ENCODE data around the gene MAD1L1.

MAD1L1 gene

DNA sequence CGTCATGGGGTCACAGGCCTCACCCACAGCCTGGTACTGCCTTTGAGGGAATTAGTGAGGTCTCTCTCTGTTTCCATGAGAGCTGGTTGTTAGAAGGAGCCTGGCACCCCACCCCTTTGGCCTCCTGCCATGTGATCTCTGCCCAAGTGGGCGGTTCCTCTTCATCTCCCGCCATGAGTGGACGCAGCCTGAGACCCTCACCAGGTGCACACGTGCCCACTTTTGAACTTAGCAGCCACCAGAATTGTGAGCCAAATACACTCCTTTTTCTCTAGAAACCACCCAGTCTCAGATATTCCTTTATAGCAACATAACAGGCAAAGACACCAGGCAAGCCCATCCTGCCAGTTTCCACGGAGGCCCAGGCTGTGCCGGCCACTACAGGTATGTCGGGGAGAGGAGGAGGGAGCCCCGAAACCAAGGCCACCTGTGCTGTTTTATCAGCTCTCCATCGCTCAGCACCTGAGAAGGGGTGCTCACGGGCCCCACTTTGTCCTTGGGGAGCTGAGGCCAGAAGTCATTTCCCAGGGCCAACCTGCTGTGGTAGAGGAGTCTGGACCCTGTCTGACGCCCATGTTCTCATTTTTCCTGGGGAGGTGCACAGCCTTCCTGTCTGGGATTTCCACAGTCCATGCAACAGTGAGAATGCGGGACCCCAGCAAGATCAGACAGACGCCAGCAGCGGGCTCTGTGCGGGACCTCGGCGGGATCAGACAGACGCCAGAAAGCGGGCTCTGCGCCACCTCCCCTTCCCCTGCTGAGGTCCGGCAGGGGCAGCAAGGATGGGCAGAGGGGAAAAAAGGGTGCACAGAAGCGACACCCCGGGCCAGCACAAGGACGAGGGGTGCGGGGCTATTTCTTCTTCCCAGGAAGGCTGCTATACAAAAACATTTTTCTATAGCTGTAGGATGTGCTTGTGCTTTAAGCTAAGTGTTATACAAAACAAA lies 342.2 kb downstream of the MAD1L1 start:
- Histone ChIP-seq H3K4me3 (ENCODE audit: low read depth in 1 of 2, low read length in 2 of 2) (no peak overlapping the region), H3K27me3 (ENCODE audit: control insufficient read depth in 1 of 2, insufficient read depth in 2 of 2, low read length in 2 of 2) (no peaks in the 10 kb centered on the region), H3K36me3 (ENCODE audit: insufficient read depth, low read length) (peaks cover 4% of the 10 kb centered on the region), H3K9ac (ENCODE audit: low read length) (no peak overlapping the region), H3K27ac (ENCODE audit: low read depth, low read length) (no peak overlapping the region), H3K9me3 (ENCODE audit: low read length) (no peaks in the 10 kb centered on the region), H3K4me1 (ENCODE audit: insufficient read depth, low read length) (no peaks in the 10 kb centered on the region)

DNA sequence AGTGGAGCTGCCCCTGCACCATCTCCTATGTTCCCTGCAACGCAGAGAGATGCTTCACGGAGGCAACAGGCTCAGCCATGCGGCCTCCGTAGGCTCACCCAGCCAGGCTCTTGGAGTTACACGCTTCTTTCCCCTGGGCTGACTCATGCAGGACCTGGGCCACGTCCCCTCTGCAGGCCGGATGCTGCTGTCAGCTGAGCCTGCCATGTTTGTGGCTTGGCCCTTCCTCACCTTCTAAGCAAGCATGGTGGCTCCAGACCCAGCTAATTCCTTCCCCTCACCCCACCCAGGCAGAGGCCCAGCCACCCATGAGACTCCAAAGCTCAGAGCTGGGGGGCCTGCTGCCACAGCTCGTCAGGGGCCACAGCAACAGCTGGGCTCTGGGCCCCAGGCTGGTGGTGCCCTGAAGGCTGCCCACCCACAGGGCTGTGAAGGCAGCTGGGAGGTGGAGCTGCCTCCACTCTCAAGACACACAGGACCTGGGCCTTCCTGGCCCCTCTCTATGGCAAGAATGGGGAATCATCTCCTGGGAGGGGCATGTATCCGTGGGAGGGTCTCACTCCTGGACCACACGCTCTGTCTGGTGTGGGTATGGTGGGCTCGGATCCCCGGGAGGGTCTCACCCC lies 343.1 kb downstream of the MAD1L1 start:
- Histone ChIP-seq H3K9ac (ENCODE audit: low read length) (no peak overlapping the region), H3K9me3 (ENCODE audit: low read length) (no peaks in the 10 kb centered on the region), H3K27me3 (ENCODE audit: control insufficient read depth in 1 of 2, insufficient read depth in 2 of 2, low read length in 2 of 2) (no peaks in the 10 kb centered on the region), H3K27ac (ENCODE audit: low read depth, low read length) (no peak overlapping the region), H3K36me3 (ENCODE audit: insufficient read depth, low read length) (peaks cover 4% of the 10 kb centered on the region), H3K4me1 (ENCODE audit: insufficient read depth, low read length) (no peaks in the 10 kb centered on the region), H3K4me3 (ENCODE audit: low read depth in 1 of 2, low read length in 2 of 2) (no peak overlapping the region)

DNA sequence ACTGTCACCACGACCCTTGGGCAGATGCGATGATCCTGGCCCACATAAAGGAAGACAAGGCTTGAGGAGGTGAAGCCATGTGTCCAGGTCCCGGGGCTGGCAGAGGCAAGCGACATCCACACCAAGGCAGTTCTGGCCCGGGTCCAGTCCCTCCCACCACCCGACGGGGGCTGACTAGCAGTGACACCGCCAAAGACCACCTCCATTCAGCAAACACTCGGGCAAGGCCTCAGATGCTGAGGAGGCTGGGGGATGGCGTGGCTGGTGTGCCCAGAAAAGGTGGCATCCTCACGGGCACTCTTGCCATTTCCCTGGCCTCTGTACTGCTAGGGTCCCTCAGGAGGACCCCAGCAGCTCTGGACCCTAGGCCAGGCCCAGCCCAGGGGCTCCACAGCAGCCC lies 343.7 kb downstream of the MAD1L1 start:
- Histone ChIP-seq H3K27ac (ENCODE audit: low read depth, low read length) (no peak overlapping the region), H3K36me3 (ENCODE audit: insufficient read depth, low read length) (peaks cover 4% of the 10 kb centered on the region), H3K4me1 (ENCODE audit: insufficient read depth, low read length) (no peaks in the 10 kb centered on the region), H3K9me3 (ENCODE audit: low read length) (no peaks in the 10 kb centered on the region), H3K4me3 (ENCODE audit: low read depth in 1 of 2, low read length in 2 of 2) (no peak overlapping the region), H3K27me3 (ENCODE audit: control insufficient read depth in 1 of 2, insufficient read depth in 2 of 2, low read length in 2 of 2) (no peaks in the 10 kb centered on the region), H3K9ac (ENCODE audit: low read length) (no peak overlapping the region)

DNA sequence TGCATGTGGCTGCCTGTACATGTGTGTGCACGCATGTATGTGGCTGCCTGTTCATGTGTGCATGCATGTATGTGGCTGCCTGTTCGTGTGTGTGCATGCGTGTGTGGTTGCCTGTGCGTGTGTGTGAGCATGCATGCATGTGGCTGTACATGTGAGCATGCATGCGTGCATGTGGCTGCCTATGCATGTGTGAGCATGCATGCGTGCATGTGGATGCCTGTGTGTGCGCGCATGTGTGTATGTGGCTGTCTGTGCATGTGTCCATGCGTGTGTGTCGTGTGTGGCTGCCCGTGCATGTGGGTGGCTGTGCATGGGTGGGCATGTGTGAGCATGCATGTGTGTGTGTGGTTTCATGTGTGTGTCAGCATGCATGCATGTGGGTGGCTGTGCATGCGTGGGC lies 344.3 kb downstream of the MAD1L1 start:
- H3K9me3 ChIP-seq (ENCODE audit: low read length), result no peaks in the 10 kb centered on the region
- no peak overlapping the region for H3K4me3 ChIP-seq (ENCODE audit: low read depth in 1 of 2, low read length in 2 of 2)
- no peaks in the 10 kb centered on the region for H3K4me1 ChIP-seq (ENCODE audit: insufficient read depth, low read length)
- no peak overlapping the region for H3K9ac ChIP-seq (ENCODE audit: low read length)
- H3K36me3 ChIP-seq (ENCODE audit: insufficient read depth, low read length), result peaks cover 4% of the 10 kb centered on the region
- no peak overlapping the region for H3K27ac ChIP-seq (ENCODE audit: low read depth, low read length)
- H3K27me3 ChIP-seq (ENCODE audit: control insufficient read depth in 1 of 2, insufficient read depth in 2 of 2, low read length in 2 of 2), result no peaks in the 10 kb centered on the region

DNA sequence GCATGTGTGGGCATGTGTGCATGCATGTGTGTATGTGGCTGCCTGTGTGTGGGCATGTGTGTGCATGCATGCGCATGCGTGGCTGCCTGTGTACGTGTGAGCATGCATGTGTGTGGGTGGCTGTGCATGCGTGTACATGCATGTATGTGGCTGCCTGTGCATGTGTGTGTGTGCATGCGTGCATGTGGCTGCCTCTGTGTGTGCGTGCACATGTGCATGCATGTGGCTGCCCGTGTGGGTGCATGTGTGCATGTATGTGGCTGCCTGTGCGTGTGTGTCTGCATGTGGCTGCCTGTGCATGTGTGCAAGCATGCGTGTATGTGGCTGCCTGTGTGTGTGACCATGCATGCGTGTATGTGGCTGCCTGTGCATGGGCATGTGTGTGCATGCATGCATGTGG lies 345.5 kb downstream of the MAD1L1 start:
- no peak overlapping the region for H3K27ac ChIP-seq (ENCODE audit: low read depth, low read length)
- no peaks in the 10 kb centered on the region for H3K9me3 ChIP-seq (ENCODE audit: low read length)
- H3K9ac ChIP-seq (ENCODE audit: low read length), result no peak overlapping the region
- H3K36me3 ChIP-seq (ENCODE audit: insufficient read depth, low read length), result peaks cover 4% of the 10 kb centered on the region
- no peaks in the 10 kb centered on the region for H3K27me3 ChIP-seq (ENCODE audit: control insufficient read depth in 1 of 2, insufficient read depth in 2 of 2, low read length in 2 of 2)
- no peak overlapping the region for H3K4me3 ChIP-seq (ENCODE audit: low read depth in 1 of 2, low read length in 2 of 2)
- no peaks in the 10 kb centered on the region for H3K4me1 ChIP-seq (ENCODE audit: insufficient read depth, low read length)

DNA sequence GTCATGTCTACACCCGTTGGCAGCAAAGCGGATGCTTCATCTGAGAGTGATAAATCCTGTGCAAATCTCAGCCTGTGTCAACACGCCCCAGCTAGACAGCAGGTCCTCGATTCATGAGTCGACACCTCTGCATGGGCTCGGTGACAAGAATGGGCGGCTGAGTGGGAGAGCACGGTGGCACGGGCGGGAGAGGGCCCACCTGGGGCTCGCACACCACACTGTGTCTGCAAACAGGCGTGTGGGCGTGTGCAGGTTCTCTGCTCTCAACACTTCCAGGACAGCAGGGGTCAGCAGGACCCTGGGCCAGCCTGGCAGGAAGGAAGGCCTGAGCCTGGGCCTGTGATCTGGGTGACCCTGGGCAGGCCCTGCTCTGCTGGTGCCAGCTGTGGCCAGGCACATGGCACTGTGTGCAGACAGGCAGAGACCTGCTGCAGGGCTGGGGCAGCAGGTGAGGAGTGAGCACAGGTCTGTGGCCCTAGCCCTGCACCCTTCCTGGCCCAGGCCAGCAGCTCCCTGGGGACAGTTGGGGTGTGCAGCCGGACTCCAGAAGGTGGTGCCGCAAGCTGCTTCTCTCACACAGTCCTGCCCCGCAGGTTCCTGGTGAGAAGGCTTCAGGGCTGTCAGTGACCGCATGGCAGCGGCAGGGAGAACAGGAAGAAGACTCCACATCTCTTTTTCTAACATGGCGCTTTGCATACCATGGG lies 346.2 kb downstream of the MAD1L1 start:
- H3K27ac ChIP-seq (ENCODE audit: low read depth, low read length), result no peak overlapping the region
- H3K4me1 ChIP-seq (ENCODE audit: insufficient read depth, low read length), result no peaks in the 10 kb centered on the region
- no peaks in the 10 kb centered on the region for H3K9me3 ChIP-seq (ENCODE audit: low read length)
- H3K27me3 ChIP-seq (ENCODE audit: control insufficient read depth in 1 of 2, insufficient read depth in 2 of 2, low read length in 2 of 2), result no peaks in the 10 kb centered on the region
- no peak overlapping the region for H3K4me3 ChIP-seq (ENCODE audit: low read depth in 1 of 2, low read length in 2 of 2)
- H3K9ac ChIP-seq (ENCODE audit: low read length), result no peak overlapping the region
- H3K36me3 ChIP-seq (ENCODE audit: insufficient read depth, low read length), result peaks cover 4% of the 10 kb centered on the region

DNA sequence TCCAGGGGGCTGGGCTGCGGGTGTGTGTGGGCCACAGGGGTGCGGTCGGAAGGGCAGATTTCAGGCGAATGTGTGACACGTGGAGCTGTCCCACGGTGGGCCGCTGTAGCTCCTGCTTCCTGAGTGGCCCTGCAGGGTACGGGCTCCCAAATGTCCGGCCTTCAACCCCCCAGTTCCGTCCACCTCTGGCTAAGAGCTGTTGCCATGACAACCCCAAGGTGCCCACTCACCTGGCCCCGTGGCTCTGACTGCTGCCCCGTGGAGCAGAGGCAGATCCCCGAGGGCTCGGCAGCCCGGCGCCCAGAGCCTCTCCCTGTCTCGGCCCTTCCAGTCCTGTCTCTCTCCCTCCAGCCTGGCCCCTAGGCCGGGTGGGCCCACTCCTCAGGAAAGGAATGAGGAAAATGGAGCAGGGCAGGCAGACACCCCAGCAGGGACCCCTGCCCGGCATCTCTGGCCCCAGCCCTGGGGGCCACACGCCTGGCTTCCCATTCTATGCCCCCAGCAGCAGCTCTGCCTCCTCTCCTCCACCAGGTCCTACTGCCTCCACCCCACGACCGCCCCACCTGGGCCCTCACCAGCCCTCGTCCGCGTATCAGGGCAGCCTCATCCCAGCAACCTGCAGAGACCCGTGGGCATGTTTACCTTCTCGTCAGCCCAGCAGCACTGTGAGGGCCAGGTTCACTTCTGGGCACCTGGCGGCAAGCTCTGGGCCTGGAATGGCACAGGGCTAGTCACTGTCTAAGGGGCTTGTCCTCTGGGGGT lies 347.1 kb downstream of the MAD1L1 start:
- Histone ChIP-seq H3K4me1 (ENCODE audit: insufficient read depth, low read length) (no peaks in the 10 kb centered on the region), H3K27ac (ENCODE audit: low read depth, low read length) (no peak overlapping the region), H3K9me3 (ENCODE audit: low read length) (no peaks in the 10 kb centered on the region), H3K27me3 (ENCODE audit: control insufficient read depth in 1 of 2, insufficient read depth in 2 of 2, low read length in 2 of 2) (no peaks in the 10 kb centered on the region), H3K9ac (ENCODE audit: low read length) (no peak overlapping the region), H3K4me3 (ENCODE audit: low read depth in 1 of 2, low read length in 2 of 2) (no peak overlapping the region), H3K36me3 (ENCODE audit: insufficient read depth, low read length) (peaks cover 4% of the 10 kb centered on the region)

DNA sequence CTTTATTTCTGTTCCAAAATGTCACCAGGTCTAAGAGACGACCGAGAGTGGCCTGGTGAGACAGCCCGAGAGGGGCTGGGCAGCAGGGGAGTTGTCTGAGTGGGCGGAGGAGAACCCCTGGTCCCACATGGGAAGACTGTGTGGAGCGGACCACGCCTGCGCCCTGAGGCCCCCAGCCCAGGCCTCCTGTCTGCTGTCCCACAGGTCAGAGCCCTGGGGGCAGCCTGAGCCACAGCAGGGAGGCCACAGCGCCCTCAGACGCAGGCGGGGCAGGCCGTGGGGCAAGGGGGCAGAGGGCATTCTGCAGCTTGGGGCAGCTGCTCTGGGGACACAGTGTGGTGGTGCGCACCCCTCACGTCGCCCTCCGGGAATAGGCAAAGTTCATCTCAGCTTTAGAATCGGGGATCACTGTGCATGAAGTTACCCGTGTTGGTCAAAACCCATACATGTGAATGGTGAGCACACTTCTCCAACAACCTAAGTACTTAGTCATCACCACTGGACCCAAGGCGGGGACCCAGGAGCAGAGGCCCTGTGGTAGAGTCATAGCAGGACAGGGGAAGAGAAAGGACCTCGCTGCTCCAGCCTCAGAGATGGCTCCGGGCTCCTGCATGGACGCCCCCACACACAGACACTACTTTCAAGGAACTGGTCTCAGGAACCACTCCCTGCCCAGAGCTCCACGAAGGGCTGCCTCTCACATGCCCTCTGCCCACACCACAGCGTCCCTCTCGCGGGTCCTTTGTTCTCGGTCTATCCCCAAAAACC lies 348.0 kb downstream of the MAD1L1 start:
- Histone ChIP-seq H3K9ac (ENCODE audit: low read length) (no peak overlapping the region), H3K36me3 (ENCODE audit: insufficient read depth, low read length) (peaks cover 4% of the 10 kb centered on the region), H3K27ac (ENCODE audit: low read depth, low read length) (no peak overlapping the region), H3K4me3 (ENCODE audit: low read depth in 1 of 2, low read length in 2 of 2) (no peak overlapping the region), H3K27me3 (ENCODE audit: control insufficient read depth in 1 of 2, insufficient read depth in 2 of 2, low read length in 2 of 2) (no peaks in the 10 kb centered on the region), H3K4me1 (ENCODE audit: insufficient read depth, low read length) (no peaks in the 10 kb centered on the region), H3K9me3 (ENCODE audit: low read length) (no peaks in the 10 kb centered on the region)

DNA sequence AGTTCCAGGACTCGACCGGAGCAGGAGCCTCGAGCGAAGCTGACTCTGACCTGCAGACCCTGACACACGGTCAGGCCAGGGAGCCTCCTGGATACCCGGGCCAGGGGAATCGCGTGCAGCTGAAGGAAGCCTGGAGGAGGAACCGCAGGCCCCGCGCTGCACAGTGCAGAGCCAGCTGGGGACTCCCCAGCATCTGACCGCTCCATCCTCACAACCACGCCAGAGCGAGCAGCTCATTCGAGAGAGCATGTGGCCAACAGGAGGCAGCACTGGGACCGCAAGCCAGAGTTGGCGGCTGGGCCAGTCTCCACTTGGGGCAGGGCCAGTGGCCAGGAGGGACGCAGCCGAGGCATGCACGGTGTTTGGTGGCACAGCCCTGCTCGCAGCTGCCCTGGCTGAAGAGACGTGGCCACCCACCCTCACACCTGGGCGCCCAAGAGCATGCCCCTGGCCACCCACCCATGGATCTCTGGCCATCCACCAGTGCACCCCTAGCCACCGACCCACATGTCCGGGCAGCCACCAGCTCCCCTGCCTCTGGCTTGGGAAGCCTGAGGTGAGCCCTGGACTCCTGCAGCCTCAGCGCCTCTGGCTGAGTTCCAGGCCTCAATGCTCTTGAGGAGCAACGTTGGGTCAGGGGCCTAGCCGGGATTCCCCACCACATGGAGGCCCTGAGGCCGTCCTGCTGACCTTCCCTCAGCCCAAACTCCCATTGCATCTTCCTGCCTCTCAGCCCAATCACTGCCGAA lies 348.7 kb downstream of the MAD1L1 start:
- Histone ChIP-seq H3K9ac (ENCODE audit: low read length) (no peak overlapping the region), H3K4me1 (ENCODE audit: insufficient read depth, low read length) (no peaks in the 10 kb centered on the region), H3K9me3 (ENCODE audit: low read length) (no peaks in the 10 kb centered on the region), H3K36me3 (ENCODE audit: insufficient read depth, low read length) (peaks cover 4% of the 10 kb centered on the region), H3K27ac (ENCODE audit: low read depth, low read length) (no peak overlapping the region), H3K4me3 (ENCODE audit: low read depth in 1 of 2, low read length in 2 of 2) (no peak overlapping the region), H3K27me3 (ENCODE audit: control insufficient read depth in 1 of 2, insufficient read depth in 2 of 2, low read length in 2 of 2) (no peaks in the 10 kb centered on the region)

DNA sequence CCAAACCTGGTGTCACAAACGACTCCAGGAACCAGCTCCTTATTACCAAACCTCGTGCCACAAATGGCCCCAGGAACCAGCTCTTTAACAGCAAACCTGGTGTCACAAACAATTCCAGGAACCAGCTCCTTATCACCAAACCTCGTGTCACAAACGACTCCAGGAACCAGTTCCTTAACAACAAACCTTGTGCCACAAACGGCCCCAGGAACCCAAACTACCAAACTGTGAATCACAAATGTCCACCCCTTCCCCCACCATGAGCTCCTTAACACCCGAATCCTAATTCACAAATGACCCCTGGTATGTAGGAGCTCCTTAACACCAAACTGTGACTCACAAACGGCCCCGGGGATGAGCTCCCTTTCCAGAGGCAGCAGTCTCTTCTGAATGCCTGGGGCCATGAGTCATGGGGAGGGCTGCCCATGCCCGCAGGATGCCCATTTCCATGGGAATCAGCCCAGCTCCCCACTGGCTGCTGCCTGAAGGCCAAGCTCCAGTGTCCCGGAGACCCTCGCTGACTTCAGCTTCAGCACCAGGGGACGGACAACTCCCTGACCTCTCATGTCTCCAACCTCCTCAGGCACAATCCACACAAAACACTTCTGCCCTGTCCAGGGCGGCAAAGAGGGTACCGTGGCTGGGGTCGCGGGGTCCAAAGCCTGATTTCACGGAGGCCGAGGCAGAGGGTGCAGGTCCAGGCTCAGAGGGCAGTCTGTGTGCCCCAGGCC lies 349.5 kb downstream of the MAD1L1 start:
- no peak overlapping the region for H3K27ac ChIP-seq (ENCODE audit: low read depth, low read length)
- no peak overlapping the region for H3K9ac ChIP-seq (ENCODE audit: low read length)
- no peak overlapping the region for H3K4me3 ChIP-seq (ENCODE audit: low read depth in 1 of 2, low read length in 2 of 2)
- H3K27me3 ChIP-seq (ENCODE audit: control insufficient read depth in 1 of 2, insufficient read depth in 2 of 2, low read length in 2 of 2), result no peaks in the 10 kb centered on the region
- H3K9me3 ChIP-seq (ENCODE audit: low read length), result no peaks in the 10 kb centered on the region
- peaks cover 4% of the 10 kb centered on the region for H3K36me3 ChIP-seq (ENCODE audit: insufficient read depth, low read length)
- no peaks in the 10 kb centered on the region for H3K4me1 ChIP-seq (ENCODE audit: insufficient read depth, low read length)
